Measurements from ENCODE around the gene DDO. TPM values are rescaled to one million over a fixed set of nuclear protein-coding genes. Genes with fewer than 3 reads are reported as not detected.
"Not testable (repeated sequence)": the region's sequence is repeated elsewhere in the genome, so short reads cannot be mapped to it uniquely, and the experiment has no call there.

Gene DDO
- total RNA-seq, 2 donors from 2014 or later: 2.0 to 2.3 TPM

GRCh38 chr6:110354153-110354552 is 61.2 kb downstream of the DDO start:
- DNase-seq: no peak
- Histone ChIP-seq H3K9ac (ENCODE audit: low read depth in 2 of 2, low read length in 2 of 2) (no peak overlapping the region), H3K36me3 (no peaks in the 10 kb centered on the region), H3K27me3 (peaks cover 8% of the 10 kb centered on the region), H3K9me3 (no peaks in the 10 kb centered on the region), H3K4me1 (no peaks in the 10 kb centered on the region), H3K27ac (no peak overlapping the region), H3K4me3 (no peak overlapping the region)
- intact Hi-C loops (cut with DNase I): no loop called here
- TF ChIP-seq CTCF (IDR thresholded peaks at IDR 0.05): no peak

- intact Hi-C loops (cut with DNase I): no loop called here
- DNase-seq: no peak
- H3K27ac ChIP-seq: peak overlapping the region; percentile 12
- TF ChIP-seq CTCF (IDR thresholded peaks at IDR 0.05): no peak
- no peak overlapping the region for H3K4me3 ChIP-seq
- H3K4me1 ChIP-seq: no peaks in the 10 kb centered on the region
- peaks cover 5% of the 10 kb centered on the region for H3K27me3 ChIP-seq
- H3K9me3 ChIP-seq: no peaks in the 10 kb centered on the region
- H3K9ac ChIP-seq (ENCODE audit: low read depth in 2 of 2, low read length in 2 of 2): no peak overlapping the region
- H3K36me3 ChIP-seq: no peaks in the 10 kb centered on the region
Observed at GRCh38 chr6:110353457-110354001, 61.8 kb downstream of the DDO start.

- intact Hi-C loops (cut with DNase I): no loop called here
- Histone ChIP-seq H3K9ac (ENCODE audit: low read depth in 2 of 2, low read length in 2 of 2) (no peak overlapping the region), H3K4me1 (no peaks in the 10 kb centered on the region), H3K27me3 (no peaks in the 10 kb centered on the region), H3K4me3 (no peak overlapping the region), H3K9me3 (no peaks in the 10 kb centered on the region), H3K36me3 (no peaks in the 10 kb centered on the region), H3K27ac (peak overlapping the region; percentile 12)
- TF ChIP-seq CTCF (IDR thresholded peaks at IDR 0.05): no peak
- no peak for DNase-seq
Observed at GRCh38 chr6:110352563-110353262, 62.7 kb downstream of the DDO start.

- Histone ChIP-seq H3K9me3 (no peaks in the 10 kb centered on the region), H3K4me3 (no peak overlapping the region), H3K27me3 (no peaks in the 10 kb centered on the region), H3K27ac (no peak overlapping the region), H3K9ac (ENCODE audit: low read depth in 2 of 2, low read length in 2 of 2) (no peak overlapping the region), H3K4me1 (no peaks in the 10 kb centered on the region), H3K36me3 (no peaks in the 10 kb centered on the region)
- no peak for DNase-seq
- intact Hi-C loops (cut with DNase I): no loop called here
- no peak for TF ChIP-seq CTCF (IDR thresholded peaks at IDR 0.05)
Observed at GRCh38 chr6:110351986-110352385, 63.4 kb downstream of the DDO start.

GRCh38 chr6:110351546-110351945 is 63.8 kb downstream of the DDO start:
- no peak overlapping the region for H3K4me3 ChIP-seq
- TF ChIP-seq CTCF (IDR thresholded peaks at IDR 0.05): no peak
- H3K9ac ChIP-seq (ENCODE audit: low read depth in 2 of 2, low read length in 2 of 2): no peak overlapping the region
- H3K27me3 ChIP-seq: no peaks in the 10 kb centered on the region
- intact Hi-C loops (cut with DNase I): no loop called here
- H3K36me3 ChIP-seq: no peaks in the 10 kb centered on the region
- DNase-seq: no peak
- no peaks in the 10 kb centered on the region for H3K9me3 ChIP-seq
- H3K4me1 ChIP-seq: no peaks in the 10 kb centered on the region
- no peak overlapping the region for H3K27ac ChIP-seq

GRCh38 chr6:110350593-110350992 is 64.8 kb downstream of the DDO start:
- H3K4me1 ChIP-seq; H3K27ac ChIP-seq; H3K27me3 ChIP-seq; H3K4me3 ChIP-seq; H3K36me3 ChIP-seq; intact Hi-C loops (cut with DNase I); H3K9ac ChIP-seq (ENCODE audit: low read depth in 2 of 2, low read length in 2 of 2); H3K9me3 ChIP-seq; DNase-seq: not testable (repeated sequence)
